Skin epidermis (tissue), 12 donors: ENCODE data around the gene FAM118A.

ENCODE experiments used
- H3K27ac ChIP-seq, 21 experiments: fragments of 200-600 bp; sonication (generic) in 11 of 21; one replicate each; pipeline ENCODE4 v1.5.0; 2020; ENCODE audit warnings: mild to moderate bottlenecking in 3 of 21, inconsistent platforms in 2 of 21, moderate library complexity in 2 of 21
- H3K4me3 ChIP-seq, 7 experiments: fragments of 200-600 bp; sonication (generic) in 2 of 7; one replicate each; pipeline ENCODE4 v1.5.0; 2020; ENCODE audit warnings: inconsistent platforms in 2 of 7, mild to moderate bottlenecking in 2 of 7, moderate library complexity in 1 of 7

Gene FAM118A

DNA sequence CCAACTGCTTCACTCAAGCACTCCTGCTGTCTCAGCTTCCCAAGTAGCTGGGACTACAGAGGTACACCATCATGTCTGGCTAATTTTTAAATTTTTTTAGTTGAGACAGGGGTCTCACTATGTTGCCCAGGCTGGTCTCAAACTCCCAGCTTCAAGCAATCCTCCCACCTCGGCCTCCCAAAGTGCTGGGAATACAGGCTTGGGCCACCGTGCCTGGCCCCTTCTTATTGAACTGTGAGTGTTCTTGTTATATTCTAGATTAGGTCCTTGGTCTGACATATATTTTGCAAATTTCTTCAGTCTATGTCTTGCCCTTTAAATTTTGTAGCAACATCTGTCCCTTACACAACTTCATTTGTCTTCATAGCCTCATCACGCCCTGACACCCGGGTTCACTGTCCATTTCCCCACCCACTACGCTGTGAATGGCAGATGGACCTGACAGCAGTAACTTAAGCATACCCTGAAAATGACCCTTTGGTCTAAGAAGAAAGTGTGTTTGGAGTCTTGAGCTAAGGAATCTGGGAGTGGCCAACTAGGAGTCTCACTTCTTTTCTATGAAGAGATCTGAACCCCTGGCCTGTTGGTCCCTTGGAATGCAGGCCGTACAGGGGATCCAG lies 4.2 kb upstream of the FAM118A start:
- no peak overlapping the region for H3K4me3 ChIP-seq

DNA sequence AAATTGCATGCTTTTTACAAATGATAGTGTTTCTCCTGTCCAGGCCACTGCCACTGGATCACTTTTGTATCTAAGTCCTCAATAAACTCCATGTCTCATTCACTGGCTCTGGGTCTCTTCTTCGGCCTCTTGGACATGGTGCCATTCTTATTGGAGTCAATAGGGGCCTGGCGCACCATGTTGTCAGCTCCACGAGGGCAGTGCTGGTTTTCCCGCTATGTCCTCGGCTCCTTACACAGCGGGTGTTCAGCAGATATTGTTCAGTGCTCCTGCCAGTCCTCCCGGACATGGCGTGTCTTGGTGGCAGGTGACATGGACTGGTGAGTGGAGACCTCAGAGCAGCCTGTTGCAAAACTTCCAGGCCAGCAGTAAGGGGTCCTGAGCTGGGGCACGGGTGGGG lies 3.6 kb upstream of the FAM118A start:
- Histone ChIP-seq H3K27ac (no peak overlapping the region), H3K4me3 (no peak overlapping the region)

More for the DNA sequence above, 4.2 kb upstream of the FAM118A start:
- H3K27ac ChIP-seq = peak overlapping the region in 1 of 21 experiments; percentile 24

DNA sequence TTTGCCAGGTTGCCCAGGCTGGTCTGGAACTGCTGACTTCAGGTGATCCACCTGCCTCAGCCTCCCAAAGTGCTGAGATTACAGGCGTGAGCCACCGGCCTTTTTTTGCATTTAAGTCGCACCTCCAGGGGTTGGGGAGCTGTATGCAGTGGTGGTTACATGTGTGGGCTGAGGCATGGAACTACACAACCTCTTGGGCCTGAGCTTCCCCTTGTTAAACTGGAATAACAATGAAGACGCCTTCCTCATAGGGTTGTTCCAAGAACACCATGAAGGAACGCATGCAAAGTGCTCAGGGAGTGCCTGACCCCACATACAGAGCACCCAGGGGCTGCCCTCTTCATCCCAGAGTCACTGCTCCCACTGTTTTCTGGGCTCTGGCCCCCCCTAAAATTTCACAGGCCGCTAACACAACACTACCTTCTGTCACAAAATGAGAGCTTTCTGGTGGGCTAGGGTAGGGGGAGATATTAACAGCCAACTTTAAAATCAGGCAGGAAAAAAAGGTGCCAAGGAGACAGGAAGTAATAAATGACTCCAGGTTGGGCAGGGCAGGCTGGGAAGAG lies 1.3 kb upstream of the FAM118A start:
- Histone ChIP-seq H3K27ac (peak overlapping the region in 17 of 21 experiments; percentile 41 to 94 (median 84)), H3K4me3 (peak overlapping the region in 1 of 7 experiments; percentile 85)

DNA sequence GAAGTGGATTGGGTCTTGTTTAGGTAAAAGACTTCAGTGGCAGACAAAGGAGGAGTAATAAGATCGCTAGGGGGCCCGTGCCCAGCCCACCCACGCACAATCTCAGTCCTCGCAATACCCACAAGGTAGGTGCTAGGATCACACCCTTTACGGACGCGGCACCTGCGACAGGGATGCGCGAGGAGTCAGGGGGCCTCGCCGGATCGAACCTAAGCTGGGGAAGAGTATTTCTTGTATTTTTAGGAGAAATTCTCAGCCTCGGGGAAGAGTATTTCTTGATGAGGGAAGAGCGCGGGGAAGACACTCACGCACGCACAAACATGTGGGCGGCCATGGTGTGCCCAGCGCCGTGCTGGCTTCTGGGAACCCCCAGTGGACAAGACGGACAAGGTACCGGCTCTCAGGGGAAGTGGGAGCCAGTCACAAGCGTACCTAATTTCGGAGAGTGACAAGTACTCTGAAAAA lies 745 bp upstream of the FAM118A start:
- H3K27ac ChIP-seq = peak overlapping the region in 20 of 21 experiments; percentile 62 to 94 (median 84)
- H3K4me3 ChIP-seq = peak overlapping the region; percentile 66 to 96 (median 85)

DNA sequence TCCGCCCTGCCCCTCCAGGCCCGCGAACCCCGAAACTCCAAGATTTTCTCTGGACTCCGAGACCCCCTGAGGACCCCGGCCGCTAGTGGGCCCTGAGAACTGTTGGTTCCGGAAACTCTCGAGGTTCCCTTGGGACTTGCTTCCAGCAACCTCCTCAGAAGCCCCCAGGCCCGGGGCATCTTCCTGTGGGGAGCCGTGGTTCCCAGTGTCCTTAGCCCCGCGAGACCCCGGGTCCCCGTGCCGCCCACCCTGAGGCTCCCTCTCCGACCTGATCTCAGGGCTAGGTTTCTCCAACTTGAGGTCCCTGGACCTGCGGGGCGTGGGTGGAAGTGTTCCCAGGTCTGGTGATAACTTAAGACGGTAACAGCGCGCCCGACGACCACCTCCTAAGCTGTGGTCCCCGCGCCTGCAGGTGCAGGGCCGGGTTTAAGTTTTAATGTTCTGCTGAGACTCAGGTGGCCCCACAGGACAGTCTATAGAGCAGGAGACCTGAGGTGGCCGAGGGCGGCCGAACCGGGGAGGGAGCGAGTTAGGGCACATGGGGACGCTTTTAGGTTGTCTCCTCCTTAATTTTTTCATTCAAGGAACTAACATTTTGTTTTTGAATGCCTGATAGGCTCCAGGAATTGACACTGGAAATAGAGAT lies 720 bp downstream of the FAM118A start:
- peak overlapping the region; percentile 23 to 95 (median 84) for H3K27ac ChIP-seq
- H3K4me3 ChIP-seq = peak overlapping the region; percentile 66 to 96 (median 85)

DNA sequence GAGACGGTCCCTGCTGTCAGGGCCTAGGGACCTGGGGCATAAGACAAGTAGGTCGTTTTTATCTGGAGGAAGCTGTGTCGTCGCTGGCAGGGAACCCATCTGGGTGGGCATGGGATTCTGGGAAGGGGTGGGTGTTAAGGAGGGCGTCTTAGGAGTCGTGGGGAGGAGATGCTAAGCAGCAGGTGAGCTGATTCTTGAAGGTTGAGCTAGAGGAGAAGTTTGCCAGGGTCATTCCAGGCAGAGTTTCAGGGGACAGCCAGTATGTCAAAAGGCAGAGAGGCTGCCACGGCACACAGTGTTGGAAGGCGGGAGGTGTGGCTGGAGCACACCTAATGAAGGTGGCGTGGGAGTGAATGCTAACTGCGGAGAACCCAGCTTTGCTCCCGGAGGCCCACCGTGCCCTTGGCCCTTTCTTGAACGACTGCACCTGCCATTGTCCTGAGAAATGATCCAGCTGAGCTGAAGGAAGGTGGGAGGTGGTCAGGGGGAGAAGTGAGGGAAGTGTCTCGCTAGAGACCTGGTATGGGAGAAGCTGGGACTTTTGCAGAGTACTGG lies 1.3 kb downstream of the FAM118A start:
- H3K4me3 ChIP-seq = peak overlapping the region; percentile 66 to 96 (median 85)
- H3K27ac ChIP-seq = peak overlapping the region in 13 of 21 experiments; percentile 18 to 95 (median 87)

DNA sequence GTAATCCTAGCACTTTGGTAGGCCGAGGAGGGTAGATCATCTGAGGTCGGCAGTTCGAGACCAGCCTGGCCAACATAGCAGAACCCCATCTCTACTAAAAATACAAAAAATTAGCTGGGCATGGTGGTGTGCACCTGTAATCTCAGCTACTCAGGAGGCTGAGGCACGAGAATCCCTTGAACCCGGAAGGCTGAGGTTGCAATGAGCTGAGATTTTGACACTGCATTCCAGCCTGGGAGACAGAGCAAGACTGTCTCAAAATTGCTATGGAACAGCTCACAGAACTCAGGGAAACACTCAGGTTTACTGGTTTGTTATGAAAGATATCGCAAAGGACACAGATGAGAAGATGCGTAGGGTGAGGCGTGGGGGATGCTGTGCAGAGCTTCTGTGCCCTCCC lies 2.7 kb downstream of the FAM118A start:
- Histone ChIP-seq H3K27ac (no peak overlapping the region), H3K4me3 (no peak overlapping the region)

DNA sequence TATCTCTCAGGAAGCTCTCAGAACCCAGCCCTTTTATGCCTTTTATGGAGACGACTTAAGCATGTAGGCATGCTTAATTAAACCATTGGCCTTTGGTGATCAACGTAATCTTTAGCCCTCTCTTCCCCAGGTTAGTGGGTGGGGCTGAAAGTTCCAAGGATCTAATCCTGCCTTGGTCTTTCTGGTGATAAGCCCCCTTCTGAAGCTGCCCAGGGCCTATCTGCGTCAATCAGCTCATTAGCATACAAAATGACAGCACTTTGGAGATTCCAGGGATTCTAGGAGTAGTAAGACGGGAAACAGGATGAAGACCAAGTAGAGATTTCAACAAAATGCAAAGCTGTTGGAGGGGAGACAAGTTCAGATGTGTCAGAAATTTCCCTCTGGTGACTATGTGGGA lies 3.1 kb downstream of the FAM118A start:
- no peak overlapping the region for H3K4me3 ChIP-seq
- no peak overlapping the region for H3K27ac ChIP-seq

DNA sequence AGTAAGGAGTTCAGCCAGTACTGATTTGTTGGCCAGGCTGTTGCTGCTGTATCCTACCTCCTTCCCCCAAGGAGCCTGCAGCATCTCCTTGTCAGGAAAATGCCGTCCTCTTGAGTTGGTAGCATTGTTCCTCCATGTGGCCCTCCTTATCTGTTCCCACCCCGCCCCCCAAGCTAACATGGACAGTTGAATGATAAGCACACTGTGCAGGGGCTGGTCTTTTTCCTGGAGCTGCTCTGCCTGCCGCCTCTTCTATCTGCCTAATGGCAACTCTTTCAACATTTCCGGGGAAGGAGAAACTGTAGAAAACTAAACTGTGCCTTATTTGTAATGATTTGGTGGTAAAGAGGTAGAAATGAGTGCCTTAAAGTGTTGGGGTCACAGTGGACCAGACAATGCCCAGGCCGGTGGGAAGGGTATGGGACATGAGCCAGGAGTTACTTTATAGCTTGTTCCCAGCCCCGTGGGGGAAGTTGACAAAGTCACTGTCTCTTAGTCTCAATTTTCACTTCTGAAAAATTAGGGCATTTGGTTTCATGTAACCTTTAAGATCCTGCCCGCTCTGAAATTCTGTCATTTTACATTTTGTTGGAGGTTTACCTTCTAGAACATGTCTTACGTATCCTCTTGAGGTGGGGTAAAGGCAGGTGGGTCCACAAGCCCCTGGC lies 4.5 kb downstream of the FAM118A start:
- no peak overlapping the region for H3K4me3 ChIP-seq
- peak overlapping the region in 7 of 21 experiments; percentile 5 to 59 (median 18) for H3K27ac ChIP-seq

DNA sequence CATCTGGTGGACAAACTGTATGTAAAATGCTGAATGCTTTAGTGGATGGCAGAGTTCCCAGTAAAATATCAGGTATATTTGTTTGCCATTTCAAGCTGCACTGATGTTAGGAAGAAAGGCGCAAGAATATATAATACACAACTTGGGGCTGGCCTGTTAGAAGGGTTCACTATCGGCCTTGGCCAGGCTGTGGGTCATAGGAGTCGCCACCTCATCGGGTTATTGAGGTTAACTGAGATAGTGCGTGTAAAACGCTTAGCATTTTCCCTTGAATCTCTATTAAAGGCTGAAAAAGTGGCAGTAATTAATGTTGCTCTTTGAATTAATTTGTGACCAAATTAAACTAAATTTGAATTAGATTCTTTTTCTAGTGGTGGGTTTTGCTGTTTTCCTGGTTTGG lies 5.1 kb downstream of the FAM118A start:
- H3K4me3 ChIP-seq = no peak overlapping the region
- H3K27ac ChIP-seq = no peak overlapping the region

DNA sequence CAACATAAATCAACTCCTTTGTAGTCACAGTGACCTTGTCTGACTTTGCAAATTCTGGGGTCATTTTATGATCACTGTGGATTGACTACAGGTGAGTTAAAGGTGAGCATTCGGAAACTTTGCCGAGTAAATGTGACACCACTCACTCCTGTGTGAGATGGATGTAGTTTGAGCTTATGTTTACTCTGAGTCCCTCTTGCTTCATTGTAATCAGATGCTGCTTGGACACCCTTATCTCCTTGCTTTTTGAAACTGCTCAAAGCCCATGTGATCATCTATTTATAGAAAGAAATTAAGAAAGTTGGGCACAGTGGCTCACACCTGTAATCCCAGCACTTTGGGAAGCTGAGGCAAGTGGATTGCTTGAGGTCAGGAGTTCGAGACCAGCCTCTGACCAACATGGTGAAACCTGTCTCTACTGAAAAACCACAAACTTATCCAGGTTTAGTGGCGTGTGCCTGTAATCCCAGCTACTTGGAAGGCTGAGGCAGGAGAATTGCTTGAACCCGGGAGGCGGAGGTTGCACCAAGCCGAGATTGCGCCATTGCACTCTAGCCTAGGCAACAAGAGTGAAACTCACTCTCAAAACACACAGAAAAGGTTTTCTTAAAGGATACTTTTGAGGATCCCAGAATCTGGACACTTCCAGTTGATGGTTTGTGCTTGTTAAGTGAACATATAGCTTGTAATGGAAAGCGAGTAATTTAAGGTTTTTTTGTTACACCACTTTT lies 7.2 kb downstream of the FAM118A start:
- H3K27ac ChIP-seq = peak overlapping the region in 17 of 21 experiments; percentile 15 to 87 (median 77)

DNA sequence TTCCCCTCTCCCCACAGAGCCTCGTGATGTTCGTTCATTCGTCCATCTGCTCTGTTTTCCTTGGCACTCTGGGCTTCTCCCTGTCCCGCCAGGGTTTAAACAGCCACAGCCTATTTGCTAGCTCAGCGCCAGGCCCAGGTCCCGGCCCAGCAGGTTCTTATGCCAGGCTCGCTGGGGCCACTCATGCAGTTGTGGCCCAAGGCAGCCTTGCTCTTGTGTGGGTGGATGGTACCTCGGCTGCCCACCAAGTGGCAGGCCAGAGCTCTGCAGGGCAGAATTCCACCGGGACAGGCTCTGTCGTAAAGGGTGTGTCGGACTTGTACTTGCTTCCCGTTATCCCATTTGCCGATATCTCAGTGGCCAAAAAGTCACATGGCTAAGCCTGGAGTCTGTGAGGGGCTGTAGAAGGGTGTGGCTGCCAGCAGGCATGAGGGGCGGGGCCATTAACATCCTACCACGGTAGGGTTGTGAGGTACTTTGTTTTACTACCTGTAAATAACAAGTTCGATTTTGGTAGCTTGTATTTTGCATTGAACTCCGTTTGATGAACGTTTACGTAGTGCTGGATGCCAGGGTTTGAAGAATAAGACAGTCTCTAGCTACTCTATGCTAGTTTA lies 7.9 kb downstream of the FAM118A start:
- Histone ChIP-seq H3K27ac (peak overlapping the region in 20 of 21 experiments; percentile 26 to 87 (median 76)), H3K4me3 (peak overlapping the region in 1 of 7 experiments; percentile 11)

More for the DNA sequence above, 7.2 kb downstream of the FAM118A start:
- H3K4me3 ChIP-seq = no peak overlapping the region

DNA sequence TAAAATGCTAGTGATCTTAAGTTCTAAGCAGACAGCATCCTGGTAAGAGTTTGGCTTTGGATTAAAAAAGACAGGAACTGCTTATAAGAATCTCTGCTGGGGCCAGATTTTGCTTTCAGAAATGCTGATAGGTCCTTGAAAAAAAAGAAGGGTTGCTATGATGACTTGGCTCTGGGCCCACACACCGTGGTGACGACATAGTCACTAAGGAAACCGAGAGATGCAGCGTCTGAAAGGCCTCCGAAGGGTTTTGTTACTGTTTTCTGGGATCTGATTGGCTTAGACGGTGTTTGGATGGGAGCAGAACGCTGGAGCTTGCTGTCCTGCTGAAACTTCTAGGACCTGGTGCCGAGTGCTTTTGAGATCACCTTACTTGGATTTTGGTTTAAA lies 8.4 kb downstream of the FAM118A start:
- Histone ChIP-seq H3K4me3 (peak overlapping the region in 2 of 7 experiments; percentile 3 to 11), H3K27ac (peak overlapping the region in 20 of 21 experiments; percentile 26 to 87 (median 76))

DNA sequence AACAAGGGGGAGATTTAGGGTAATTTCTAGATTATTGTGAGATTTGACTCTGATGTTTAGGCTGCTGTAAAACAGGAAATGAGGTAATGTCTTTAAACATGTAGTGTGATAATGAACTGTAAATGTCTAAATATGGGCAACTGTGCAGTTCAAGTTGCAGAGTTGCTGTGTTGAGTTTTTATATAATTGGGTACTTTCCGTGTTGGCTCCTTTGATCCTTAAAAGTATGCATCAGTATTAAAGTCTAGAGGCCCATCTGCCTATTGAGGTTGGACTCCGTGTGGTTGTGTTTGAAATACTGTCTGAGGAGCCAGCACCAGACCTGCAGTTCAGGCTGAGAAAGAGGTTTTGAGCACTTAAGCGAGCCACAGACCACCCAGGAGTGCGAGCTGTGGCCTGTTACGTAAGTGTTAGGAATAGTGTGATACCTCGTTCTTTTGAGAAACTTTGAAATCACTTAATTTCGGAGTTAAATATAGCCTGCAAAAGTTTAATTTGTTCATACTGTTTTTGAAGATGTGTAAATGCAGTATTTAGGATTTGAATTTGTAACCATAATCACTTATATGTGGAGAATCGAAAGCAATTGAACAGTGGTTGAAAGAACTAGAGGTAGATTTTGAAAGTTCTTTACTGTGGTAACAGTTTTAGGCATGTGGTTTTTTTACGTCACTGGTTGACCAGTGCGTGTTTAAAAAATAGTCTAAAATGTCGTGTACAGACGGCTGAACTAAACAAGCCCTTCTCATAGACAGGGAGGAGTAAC lies 9.0 kb downstream of the FAM118A start:
- peak overlapping the region in 3 of 7 experiments; percentile 3 to 11 (median 3) for H3K4me3 ChIP-seq
- H3K27ac ChIP-seq = peak overlapping the region in 20 of 21 experiments; percentile 26 to 87 (median 76)

DNA sequence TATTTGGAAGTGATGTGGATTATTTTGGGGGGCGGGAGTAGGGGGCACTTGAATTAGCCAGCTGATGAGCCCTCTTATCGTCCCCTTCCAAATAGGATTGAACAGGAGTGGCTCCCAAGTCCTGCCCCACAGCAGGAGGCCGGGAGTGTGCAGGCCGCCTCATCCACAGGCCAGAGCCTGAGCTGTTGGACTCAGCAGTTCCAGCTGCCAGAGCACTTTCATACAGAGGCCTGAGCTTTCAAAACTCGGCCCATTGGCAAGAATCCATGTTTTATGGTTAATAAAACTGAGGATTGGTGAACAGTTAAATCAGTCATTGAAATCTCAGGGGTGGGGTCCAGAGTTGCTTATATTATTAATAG lies 9.6 kb downstream of the FAM118A start:
- H3K4me3 ChIP-seq = peak overlapping the region in 1 of 7 experiments; percentile 3
- peak overlapping the region in 20 of 21 experiments; percentile 26 to 87 (median 76) for H3K27ac ChIP-seq

DNA sequence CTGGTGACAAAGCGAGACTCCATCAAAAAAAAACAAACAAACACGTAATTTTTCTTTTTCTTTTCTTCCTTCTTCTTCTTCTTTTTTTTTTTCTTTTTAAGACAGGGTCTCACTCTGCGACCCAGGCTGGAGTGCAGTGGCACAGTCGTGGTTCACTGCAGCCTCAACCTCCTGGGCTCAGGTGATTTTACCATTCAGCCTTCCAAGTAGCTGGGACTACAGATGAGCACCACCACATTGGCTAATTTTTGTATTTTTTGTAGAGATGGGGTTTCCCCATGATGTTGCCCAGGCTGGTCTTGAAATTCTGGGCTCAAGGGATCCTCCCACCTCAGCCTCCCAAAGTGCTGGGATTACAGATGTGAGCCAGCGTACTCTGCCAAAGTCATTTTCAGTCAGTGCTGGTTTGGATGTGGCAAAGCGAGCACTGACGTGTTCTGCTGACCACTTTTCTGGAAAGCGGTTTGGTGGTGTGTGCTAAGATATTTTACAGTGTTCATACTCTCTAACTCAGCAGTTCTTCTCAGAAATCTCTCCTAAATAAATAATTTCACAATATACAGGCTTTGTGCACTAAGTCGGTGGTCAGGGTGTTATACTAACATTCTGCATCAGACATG lies 10.7 kb downstream of the FAM118A start:
- Histone ChIP-seq H3K4me3 (no peak overlapping the region), H3K27ac (peak overlapping the region in 15 of 21 experiments; percentile 12 to 87 (median 77))

DNA sequence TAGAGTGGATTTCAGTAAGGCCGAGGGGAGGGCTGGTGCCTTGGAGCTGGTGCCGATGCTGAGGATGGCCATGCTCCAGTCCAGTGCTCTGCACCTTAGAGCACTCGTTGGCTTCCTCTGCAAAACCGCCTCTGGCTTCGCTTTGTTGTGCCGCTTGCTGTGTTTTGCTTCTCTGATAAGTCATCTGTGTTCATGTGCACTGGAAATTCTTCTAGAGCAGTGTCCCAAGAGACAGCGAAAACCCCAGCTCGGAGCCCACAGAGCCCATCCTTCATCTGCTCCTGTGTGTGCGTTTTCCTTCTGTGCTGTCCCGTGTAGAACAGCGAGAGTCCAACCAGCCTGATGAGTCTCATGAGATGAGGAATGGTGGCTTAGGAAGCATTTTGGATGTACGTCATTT lies 12.1 kb downstream of the FAM118A start:
- Histone ChIP-seq H3K27ac (peak overlapping the region in 4 of 21 experiments; percentile 10 to 80 (median 44)), H3K4me3 (no peak overlapping the region)
